Keratinocyte (primary cell): ENCODE measurements around the gene PTPN5. TPM values are rescaled to one million over a fixed set of nuclear protein-coding genes. Genes with fewer than 3 reads are reported as not detected.

Experiments used
- DNase-seq: peaks from one replicate; pipeline ENCODE4 v3.0.0-alpha.2; 2011; ENCODE audit warnings: low read depth, missing footprints, low spot score
- FAIRE-seq: peaks from 2 replicates; lab custom pipeline; 2011; peaks lifted over from hg19 to GRCh38; lab: Jason Lieb, UNC
- H2AFZ ChIP-seq: 2 replicates; pipeline ENCODE4 v1.6.0; 2012; ENCODE audit warnings: low read length, control low read depth, inconsistent platforms; ENCODE audit not compliant: control insufficient read depth
- H3K27ac ChIP-seq: 2 replicates; pipeline ENCODE4 v1.5.1; 2011; ENCODE audit warnings: low read length; ENCODE audit not compliant: control insufficient read depth, insufficient read depth
- H3K27me3 ChIP-seq: 3 replicates; pipeline ENCODE4 v1.6.0; 2011; ENCODE audit warnings: low read length; ENCODE audit not compliant: control insufficient read depth, insufficient read depth; ENCODE audit errors: extremely low read depth
- H3K36me3 ChIP-seq, 2 experiments: 2 replicates in 1 of 2; 3 replicates in 1 of 2; pipeline ENCODE4 v1.5.1; 2011; ENCODE audit warnings: low read length in 2 of 2, mild to moderate bottlenecking in 1 of 2; ENCODE audit not compliant: control insufficient read depth in 2 of 2, insufficient read depth in 2 of 2; ENCODE audit errors: extremely low read depth in 1 of 2
- H3K4me1 ChIP-seq: 3 replicates; pipeline ENCODE4 v1.5.1; 2011; ENCODE audit warnings: low read length; ENCODE audit not compliant: control insufficient read depth, insufficient read depth; ENCODE audit errors: extremely low read depth
- H3K4me2 ChIP-seq: 3 replicates; pipeline ENCODE4 v1.6.0; 2011; ENCODE audit warnings: low read depth, low read length; ENCODE audit not compliant: control insufficient read depth, insufficient read depth; ENCODE audit errors: extremely low read depth
- H3K4me3 ChIP-seq, 3 experiments: fragments of 200-600 bp in 1 of 3; sonication (generic) in 1 of 3; 2 replicates in 2 of 3; 3 replicates in 1 of 3; pipeline ENCODE4 v1.5.1; 2011 to 2016; ENCODE audit warnings: low read length in 3 of 3, mild to moderate bottlenecking in 3 of 3, control low read depth in 2 of 3, inconsistent platforms in 1 of 3, low read depth in 1 of 3, mixed read lengths in 1 of 3, mixed run types in 1 of 3, moderate library complexity in 1 of 3; ENCODE audit not compliant: control insufficient read depth in 2 of 3, insufficient read depth in 2 of 3; ENCODE audit errors: extremely low read depth in 1 of 3
- H3K79me2 ChIP-seq: 2 replicates; pipeline ENCODE4 v1.6.0; 2012; ENCODE audit warnings: low read length; ENCODE audit not compliant: control insufficient read depth, insufficient read depth
- H3K9ac ChIP-seq: 3 replicates; pipeline ENCODE4 v1.6.0; 2011; ENCODE audit warnings: low read length; ENCODE audit not compliant: control insufficient read depth, insufficient read depth; ENCODE audit errors: extremely low read depth
- H3K9me1 ChIP-seq: 3 replicates; pipeline ENCODE4 v1.6.0; 2011; ENCODE audit warnings: low read length; ENCODE audit not compliant: control insufficient read depth, insufficient read depth; ENCODE audit errors: extremely low read depth
- H3K9me3 ChIP-seq: 2 replicates; pipeline ENCODE4 v1.5.1; 2012; ENCODE audit warnings: low read depth, low read length; ENCODE audit not compliant: control insufficient read depth
- H4K20me1 ChIP-seq: 3 replicates; pipeline ENCODE4 v1.6.0; 2011; ENCODE audit warnings: low read length; ENCODE audit not compliant: control insufficient read depth, insufficient read depth; ENCODE audit errors: extremely low read depth
- EZH2 ChIP-seq: IDR thresholded peaks from one replicate; pipeline ENCODE4 v1.6.1; 2012; ENCODE audit warnings: inconsistent platforms, mild to moderate bottlenecking, low read length, moderate library complexity
- dilution Hi-C: fragments of 300-500 bp; cut with MboI; formaldehyde crosslinking; loops from one replicate; pipeline ENCODE4 v1.7.0; 2020; ENCODE audit warnings: low sequenced_read_pairs; ENCODE audit not compliant: extremely low pct_ligation_motif_present
- polyA plus RNA-seq, 5 experiments: library from polyadenylated mRNA; depleted of rRNA in 3 of 5; stranded (reverse) in 3 of 5; stranded (forward) in 1 of 5; unstranded in 1 of 5; fragments of >200 nt; gene quantifications; 1 replicate in 1 of 5; 2 replicates in 3 of 5; 3 replicates in 1 of 5; pipeline versions ENCODE4 v1.2.1 to v1.2.3, GENCODE V29; 2011 to 2012; ENCODE audit warnings: missing spikeins in 2 of 5, low read depth in 1 of 5, low replicate concordance in 1 of 5
- TF ChIP-seq, protein P1 (sequence below), 3 experiments: IDR thresholded peaks in 1 of 3; conservative IDR thresholded peaks in 1 of 3; optimal IDR thresholded peaks in 1 of 3; 2 replicates in 2 of 3; 3 replicates in 1 of 3; pipeline versions ENCODE3 to v1.5.1; 2011; ENCODE audit warnings: low read length in 3 of 3, mild to moderate bottlenecking in 3 of 3, moderate library complexity in 2 of 3, control low read depth in 1 of 3, inconsistent platforms in 1 of 3; ENCODE audit not compliant: insufficient read depth in 2 of 3; ENCODE audit errors: extremely low read depth in 1 of 3

PTPN5 gene
- polyA plus RNA-seq, 1 donor (not counting 4 experiments of a cell fraction or from before 2014, with no cell fraction given): not detected

DNA sequence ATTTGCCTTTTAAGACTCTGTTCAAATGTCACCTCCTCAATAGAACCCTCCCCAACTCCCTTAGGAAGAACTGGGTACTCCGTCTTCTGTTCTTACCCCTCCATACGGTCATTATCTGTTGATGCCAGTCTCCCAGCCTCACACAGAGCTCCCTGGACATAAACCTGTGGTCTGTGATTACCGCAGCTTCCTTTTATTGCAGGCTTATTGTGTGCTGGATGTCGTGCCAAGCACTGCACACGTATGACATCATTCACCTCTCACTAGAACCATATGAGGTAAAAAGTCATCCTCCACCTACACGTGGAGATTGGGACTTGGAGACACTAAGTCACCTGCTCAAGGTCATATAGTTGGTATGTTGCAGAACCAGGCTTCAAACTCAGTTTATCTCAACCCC lies 15.3 kb downstream of the PTPN5 start:
- no peak overlapping the region for H3K4me2 ChIP-seq
- H2AFZ ChIP-seq: no peak overlapping the region
- TF ChIP-seq, protein P1, sequence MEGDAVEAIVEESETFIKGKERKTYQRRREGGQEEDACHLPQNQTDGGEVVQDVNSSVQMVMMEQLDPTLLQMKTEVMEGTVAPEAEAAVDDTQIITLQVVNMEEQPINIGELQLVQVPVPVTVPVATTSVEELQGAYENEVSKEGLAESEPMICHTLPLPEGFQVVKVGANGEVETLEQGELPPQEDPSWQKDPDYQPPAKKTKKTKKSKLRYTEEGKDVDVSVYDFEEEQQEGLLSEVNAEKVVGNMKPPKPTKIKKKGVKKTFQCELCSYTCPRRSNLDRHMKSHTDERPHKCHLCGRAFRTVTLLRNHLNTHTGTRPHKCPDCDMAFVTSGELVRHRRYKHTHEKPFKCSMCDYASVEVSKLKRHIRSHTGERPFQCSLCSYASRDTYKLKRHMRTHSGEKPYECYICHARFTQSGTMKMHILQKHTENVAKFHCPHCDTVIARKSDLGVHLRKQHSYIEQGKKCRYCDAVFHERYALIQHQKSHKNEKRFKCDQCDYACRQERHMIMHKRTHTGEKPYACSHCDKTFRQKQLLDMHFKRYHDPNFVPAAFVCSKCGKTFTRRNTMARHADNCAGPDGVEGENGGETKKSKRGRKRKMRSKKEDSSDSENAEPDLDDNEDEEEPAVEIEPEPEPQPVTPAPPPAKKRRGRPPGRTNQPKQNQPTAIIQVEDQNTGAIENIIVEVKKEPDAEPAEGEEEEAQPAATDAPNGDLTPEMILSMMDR (optimal IDR thresholded peaks at IDR 0.05 in 1 of 3, IDR thresholded peaks at IDR 0.05 in 1 of 3, conservative IDR thresholded peaks at IDR 0.05 in 1 of 3; ENCODE audit: extremely low read depth in 1 of 3, insufficient read depth in 2 of 3, low read length in 3 of 3): no peak
- TF ChIP-seq EZH2: no peak
- DNase-seq: no peak
- no peaks in the 10 kb centered on the region for H3K79me2 ChIP-seq
- FAIRE-seq: no peak
- no peaks in the 10 kb centered on the region for H3K9me3 ChIP-seq
- no peaks in the 10 kb centered on the region for H3K36me3 ChIP-seq
- H3K27me3 ChIP-seq: peaks cover 6% of the 10 kb centered on the region
- no peaks in the 10 kb centered on the region for H4K20me1 ChIP-seq
- dilution Hi-C loops: no loop called here
- H3K4me1 ChIP-seq: no peaks in the 10 kb centered on the region
- H3K27ac ChIP-seq: no peak overlapping the region
- no peak overlapping the region for H3K9ac ChIP-seq
- H3K9me1 ChIP-seq: no peaks in the 10 kb centered on the region
- H3K4me3 ChIP-seq: no peak overlapping the region

DNA sequence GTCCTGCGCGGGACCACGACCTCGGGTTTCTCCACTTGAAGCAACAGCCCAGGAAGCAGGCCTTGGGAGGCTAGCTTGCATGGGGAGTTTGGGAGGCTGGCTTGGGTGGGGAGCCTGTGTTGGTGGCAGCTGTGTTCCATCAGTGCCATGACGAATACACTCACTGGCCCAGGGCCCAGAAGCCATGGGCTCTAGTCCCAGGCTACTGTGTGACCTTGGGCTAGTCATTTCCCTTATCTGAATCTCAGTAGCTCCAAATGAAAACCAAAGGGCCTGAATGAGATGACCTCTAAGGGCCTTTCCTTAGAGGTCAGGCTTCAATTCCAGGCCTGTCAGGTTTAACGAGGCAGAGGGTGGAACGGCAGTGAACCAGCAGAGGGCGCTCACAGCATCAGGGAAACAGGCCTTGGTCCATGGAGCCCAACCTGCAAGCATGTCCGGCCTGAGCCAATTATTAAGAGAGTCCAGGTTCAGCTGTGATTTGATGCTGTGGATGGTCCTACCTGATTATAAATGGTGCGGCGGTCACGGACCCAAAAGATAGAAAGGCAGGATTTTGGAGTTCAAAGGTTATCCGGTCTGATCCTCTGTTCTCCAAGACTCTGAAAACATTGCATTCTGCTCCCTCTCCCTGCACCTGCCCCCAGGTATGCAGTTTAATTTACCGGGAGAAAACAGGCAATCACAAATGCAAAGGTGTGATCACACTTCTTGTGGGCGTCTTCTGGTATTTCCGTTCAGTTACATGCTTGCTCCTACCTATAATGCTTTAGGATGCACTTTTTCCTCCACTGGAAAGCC lies 15.9 kb downstream of the PTPN5 start:
- Histone ChIP-seq H3K27ac (no peak overlapping the region), H4K20me1 (no peaks in the 10 kb centered on the region), H3K4me2 (no peak overlapping the region), H3K4me3 (no peak overlapping the region), H3K36me3 (no peaks in the 10 kb centered on the region), H2AFZ (no peak overlapping the region), H3K9me1 (no peaks in the 10 kb centered on the region), H3K9ac (no peak overlapping the region), H3K27me3 (peaks cover 6% of the 10 kb centered on the region), H3K9me3 (no peaks in the 10 kb centered on the region), H3K79me2 (no peaks in the 10 kb centered on the region), H3K4me1 (no peaks in the 10 kb centered on the region)
- peak; percentile 81 for FAIRE-seq
- no peak for DNase-seq
- dilution Hi-C loops: no loop called here
- TF ChIP-seq, protein P1 (optimal IDR thresholded peaks at IDR 0.05 in 1 of 3, IDR thresholded peaks at IDR 0.05 in 1 of 3, conservative IDR thresholded peaks at IDR 0.05 in 1 of 3; ENCODE audit: extremely low read depth in 1 of 3, insufficient read depth in 2 of 3, low read length in 3 of 3): peak; percentile 95 to 96 (median 95)
- TF ChIP-seq EZH2: no peak
